ENCODE results near the gene ARSB.
A peak's percentile ranks its signal among the peaks of the same experiment; 100 is the strongest.

Gene ARSB

GRCh38 chr5:78958672-78959445, 26.3 kb downstream of the ARSB start:
- peaks cover 15% of the 10 kb centered on the region for H3K36me3 Mint-ChIP-seq
- no peaks in the 10 kb centered on the region for H3K9me3 Mint-ChIP-seq
- H3K4me3 Mint-ChIP-seq, result no peak overlapping the region
- no peak for DNase-seq (ENCODE audit: low spot score in 2 of 2)
- H3K27me3 Mint-ChIP-seq, result no peaks in the 10 kb centered on the region
- H3K27ac Mint-ChIP-seq, result no peak overlapping the region
- H3K4me1 Mint-ChIP-seq, result peaks cover 2% of the 10 kb centered on the region
- ATAC-seq (ENCODE audit: low read depth), result no peak

- Mint-ChIP-seq H3K9me3 (no peaks in the 10 kb centered on the region), H3K36me3 (peaks cover 15% of the 10 kb centered on the region), H3K27me3 (no peaks in the 10 kb centered on the region), H3K4me1 (peaks cover 7% of the 10 kb centered on the region), H3K27ac (no peak overlapping the region), H3K4me3 (no peak overlapping the region)
- DNase-seq (ENCODE audit: low spot score in 2 of 2) (no peak), ATAC-seq (ENCODE audit: low read depth) (no peak)
Measured at GRCh38 chr5:78956901-78957300, 28.2 kb downstream of the ARSB start.

- ATAC-seq (ENCODE audit: low read depth) (no peak), DNase-seq (ENCODE audit: low spot score in 2 of 2) (no peak)
- Mint-ChIP-seq H3K27me3 (no peaks in the 10 kb centered on the region), H3K9me3 (no peaks in the 10 kb centered on the region), H3K27ac (peak overlapping the region; percentile 19), H3K4me3 (no peak overlapping the region), H3K36me3 (peaks cover 18% of the 10 kb centered on the region), H3K4me1 (peaks cover 8% of the 10 kb centered on the region)
Measured at GRCh38 chr5:78953092-78953800, 31.9 kb downstream of the ARSB start.

- no peak overlapping the region for H3K4me3 Mint-ChIP-seq
- ATAC-seq (ENCODE audit: low read depth) (no peak), DNase-seq (ENCODE audit: low spot score in 2 of 2) (no peak)
- peaks cover 5% of the 10 kb centered on the region for H3K4me1 Mint-ChIP-seq
- H3K9me3 Mint-ChIP-seq, result peaks cover 2% of the 10 kb centered on the region
- no peak overlapping the region for H3K27ac Mint-ChIP-seq
- H3K36me3 Mint-ChIP-seq, result peaks cover 8% of the 10 kb centered on the region
- no peaks in the 10 kb centered on the region for H3K27me3 Mint-ChIP-seq
Measured at GRCh38 chr5:78930721-78931120, 54.4 kb downstream of the ARSB start.

- Mint-ChIP-seq H3K9me3 (peaks cover 2% of the 10 kb centered on the region), H3K4me1 (peaks cover 5% of the 10 kb centered on the region), H3K36me3 (peaks cover 8% of the 10 kb centered on the region), H3K27ac (no peak overlapping the region), H3K4me3 (no peak overlapping the region), H3K27me3 (no peaks in the 10 kb centered on the region)
- DNase-seq (ENCODE audit: low spot score in 2 of 2), result no peak
- ATAC-seq (ENCODE audit: low read depth), result no peak
Measured at GRCh38 chr5:78929833-78930232, 55.3 kb downstream of the ARSB start.

- peaks cover 7% of the 10 kb centered on the region for H3K36me3 Mint-ChIP-seq
- ATAC-seq (ENCODE audit: low read depth) (no peak), DNase-seq (ENCODE audit: low spot score in 2 of 2) (no peak)
- no peaks in the 10 kb centered on the region for H3K27me3 Mint-ChIP-seq
- H3K27ac Mint-ChIP-seq, result no peak overlapping the region
- no peak overlapping the region for H3K4me3 Mint-ChIP-seq
- peaks cover 5% of the 10 kb centered on the region for H3K4me1 Mint-ChIP-seq
- H3K9me3 Mint-ChIP-seq, result peaks cover 2% of the 10 kb centered on the region
Measured at GRCh38 chr5:78927657-78928282, 57.3 kb downstream of the ARSB start.

- Mint-ChIP-seq H3K36me3 (peaks cover 5% of the 10 kb centered on the region), H3K4me1 (peaks cover 5% of the 10 kb centered on the region), H3K4me3 (no peak overlapping the region), H3K27me3 (no peaks in the 10 kb centered on the region), H3K9me3 (peaks cover 2% of the 10 kb centered on the region), H3K27ac (no peak overlapping the region)
- ATAC-seq (ENCODE audit: low read depth), result no peak
- DNase-seq (ENCODE audit: low spot score in 2 of 2), result no peak
Measured at GRCh38 chr5:78926252-78926651, 58.9 kb downstream of the ARSB start.

- DNase-seq (ENCODE audit: low spot score in 2 of 2) (no peak), ATAC-seq (ENCODE audit: low read depth) (no peak)
- Mint-ChIP-seq H3K27ac (no peak overlapping the region), H3K4me1 (peaks cover 5% of the 10 kb centered on the region), H3K4me3 (no peak overlapping the region), H3K36me3 (peaks cover 5% of the 10 kb centered on the region), H3K9me3 (peaks cover 2% of the 10 kb centered on the region), H3K27me3 (no peaks in the 10 kb centered on the region)
Measured at GRCh38 chr5:78925129-78925876, 59.8 kb downstream of the ARSB start.

- H3K27ac Mint-ChIP-seq, result no peak overlapping the region
- no peak for ATAC-seq (ENCODE audit: low read depth)
Measured at GRCh38 chr5:78923622-78923970, 61.5 kb downstream of the ARSB start.

GRCh38 chr5:78922879-78923621, 62.1 kb downstream of the ARSB start:
- Mint-ChIP-seq H3K36me3 (no peaks in the 10 kb centered on the region), H3K4me1 (no peaks in the 10 kb centered on the region), H3K27me3 (no peaks in the 10 kb centered on the region), H3K4me3 (no peak overlapping the region), H3K27ac (no peak overlapping the region), H3K9me3 (no peaks in the 10 kb centered on the region)
- ATAC-seq (ENCODE audit: low read depth) (no peak), DNase-seq (ENCODE audit: low spot score in 2 of 2) (no peak)

More at GRCh38 chr5:78923622-78923970, 61.5 kb downstream of the ARSB start:
- Mint-ChIP-seq H3K9me3 (no peaks in the 10 kb centered on the region), H3K4me1 (no peaks in the 10 kb centered on the region), H3K27me3 (no peaks in the 10 kb centered on the region), H3K36me3 (no peaks in the 10 kb centered on the region), H3K4me3 (no peak overlapping the region)
- no peak for DNase-seq (ENCODE audit: low spot score in 2 of 2)

- no peaks in the 10 kb centered on the region for H3K4me1 Mint-ChIP-seq
- DNase-seq (ENCODE audit: low spot score in 2 of 2), result no peak
- H3K4me3 Mint-ChIP-seq, result no peak overlapping the region
- H3K27ac Mint-ChIP-seq, result no peak overlapping the region
- ATAC-seq (ENCODE audit: low read depth), result no peak
- H3K36me3 Mint-ChIP-seq, result no peaks in the 10 kb centered on the region
- no peaks in the 10 kb centered on the region for H3K9me3 Mint-ChIP-seq
- H3K27me3 Mint-ChIP-seq, result no peaks in the 10 kb centered on the region
Measured at GRCh38 chr5:78920604-78921003, 64.5 kb downstream of the ARSB start.

- no peak overlapping the region for H3K4me3 Mint-ChIP-seq
- H3K27me3 Mint-ChIP-seq, result no peaks in the 10 kb centered on the region
Measured at GRCh38 chr5:78919796-78920195, 65.3 kb downstream of the ARSB start.

GRCh38 chr5:78916044-78916443, 69.1 kb downstream of the ARSB start:
- H3K36me3 Mint-ChIP-seq, result no peaks in the 10 kb centered on the region
- no peaks in the 10 kb centered on the region for H3K9me3 Mint-ChIP-seq
- H3K27me3 Mint-ChIP-seq, result no peaks in the 10 kb centered on the region
- no peak overlapping the region for H3K27ac Mint-ChIP-seq
- DNase-seq (ENCODE audit: low spot score in 2 of 2) (no peak), ATAC-seq (ENCODE audit: low read depth) (no peak)
- no peak overlapping the region for H3K4me3 Mint-ChIP-seq
- H3K4me1 Mint-ChIP-seq, result no peaks in the 10 kb centered on the region

More at GRCh38 chr5:78919796-78920195, 65.3 kb downstream of the ARSB start:
- H3K9me3 Mint-ChIP-seq, result no peaks in the 10 kb centered on the region
- ATAC-seq (ENCODE audit: low read depth) (no peak), DNase-seq (ENCODE audit: low spot score in 2 of 2) (no peak)
- no peak overlapping the region for H3K27ac Mint-ChIP-seq
- H3K36me3 Mint-ChIP-seq, result no peaks in the 10 kb centered on the region
- no peaks in the 10 kb centered on the region for H3K4me1 Mint-ChIP-seq

All from memory B cell (primary cell).